Trophoblast cell (in vitro differentiated cells and primary cell): ENCODE measurements around the gene MGST3.
"Not testable (repeated sequence)": the region's sequence is repeated elsewhere in the genome, so short reads cannot be mapped to it uniquely, and the experiment has no call there.

Experiments used
- DNase-seq, 2 donors: peaks; one replicate each; pipeline ENCODE4 v3.0.0-alpha.2; 2016
- H2AFZ ChIP-seq: 2 replicates; pipeline ENCODE4 v1.6.1; 2013; ENCODE audit warnings: low read length, moderate library complexity, mild to moderate bottlenecking; ENCODE audit not compliant: insufficient read depth, poor library complexity
- H2AK5ac ChIP-seq: 2 replicates; pipeline ENCODE4 v1.6.1; 2013; ENCODE audit warnings: mild to moderate bottlenecking, low read length
- H2BK120ac ChIP-seq: 2 replicates; pipeline ENCODE4 v1.6.1; 2013; ENCODE audit warnings: low read length, mild to moderate bottlenecking, moderate library complexity; ENCODE audit not compliant: insufficient read depth, poor library complexity
- H2BK12ac ChIP-seq: 2 replicates; pipeline ENCODE4 v1.6.1; 2013; ENCODE audit warnings: mild to moderate bottlenecking, low read length, moderate library complexity
- H2BK5ac ChIP-seq: 2 replicates; pipeline ENCODE4 v1.6.1; 2013; ENCODE audit warnings: low read length, low read depth, moderate library complexity, mild to moderate bottlenecking; ENCODE audit not compliant: poor library complexity
- H3K14ac ChIP-seq: 2 replicates; pipeline ENCODE4 v1.6.1; 2013; ENCODE audit warnings: mild to moderate bottlenecking, low read length
- H3K18ac ChIP-seq: 2 replicates; pipeline ENCODE4 v1.6.1; 2013; ENCODE audit warnings: mild to moderate bottlenecking, low read length
- H3K23ac ChIP-seq: 2 replicates; pipeline ENCODE4 v1.6.1; 2013; ENCODE audit warnings: low read length
- H3K27ac ChIP-seq: 2 replicates; pipeline ENCODE4 v1.5.1; 2013; ENCODE audit warnings: low read depth, mild to moderate bottlenecking, inconsistent platforms, low read length, moderate library complexity
- H3K27me3 ChIP-seq: 2 replicates; pipeline ENCODE4 v1.6.1; 2013; ENCODE audit warnings: inconsistent platforms, mild to moderate bottlenecking, low read length, moderate library complexity; ENCODE audit not compliant: insufficient read depth
- H3K36me3 ChIP-seq, 2 experiments: 1 replicate in 1 of 2; 2 replicates in 1 of 2; pipeline ENCODE4 v1.6.1; 2013; ENCODE audit warnings: low read length in 2 of 2, mild to moderate bottlenecking in 2 of 2, moderate library complexity in 1 of 2; ENCODE audit not compliant: insufficient read depth in 2 of 2, control insufficient read depth in 1 of 2
- H3K4ac ChIP-seq: 2 replicates; pipeline ENCODE4 v1.6.1; 2013; ENCODE audit warnings: low read depth, mild to moderate bottlenecking, low read length, moderate library complexity
- H3K4me1 ChIP-seq, 2 experiments: 1 replicate in 1 of 2; 2 replicates in 1 of 2; pipeline ENCODE4 v1.6.1; 2013; ENCODE audit warnings: low read length in 2 of 2, mild to moderate bottlenecking in 2 of 2, moderate library complexity in 1 of 2; ENCODE audit not compliant: insufficient read depth in 2 of 2, control insufficient read depth in 1 of 2
- H3K4me2 ChIP-seq: 2 replicates; pipeline ENCODE4 v1.6.1; 2013; ENCODE audit warnings: inconsistent platforms, mild to moderate bottlenecking, low read length, moderate library complexity
- H3K4me3 ChIP-seq: 2 replicates; pipeline ENCODE4 v1.5.1; 2013; ENCODE audit warnings: mild to moderate bottlenecking, low read depth, low read length, inconsistent platforms
- H3K79me1 ChIP-seq: one replicate; pipeline ENCODE4 v1.6.1; 2013; ENCODE audit warnings: low read length
- H3K79me2 ChIP-seq: 2 replicates; pipeline ENCODE4 v1.6.1; 2013; ENCODE audit warnings: low read length, mild to moderate bottlenecking; ENCODE audit not compliant: control insufficient read depth, insufficient read depth, poor library complexity
- H3K9ac ChIP-seq: 2 replicates; pipeline ENCODE4 v1.6.1; 2013; ENCODE audit warnings: mild to moderate bottlenecking, low read length
- H3K9me3 ChIP-seq: 2 replicates; pipeline ENCODE4 v1.6.1; 2013; ENCODE audit warnings: low read depth, mild to moderate bottlenecking, control low read depth, inconsistent platforms, low read length; ENCODE audit not compliant: insufficient read depth
- H4K12ac ChIP-seq: 2 replicates; pipeline ENCODE4 v1.6.1; 2013; ENCODE audit warnings: low read depth, mild to moderate bottlenecking, low read length, moderate library complexity
- H4K8ac ChIP-seq: 2 replicates; pipeline ENCODE4 v1.6.1; 2013; ENCODE audit warnings: low read depth, mild to moderate bottlenecking, low read length, moderate library complexity
- H4K91ac ChIP-seq: one replicate; pipeline ENCODE4 v1.6.1; 2013; ENCODE audit warnings: low read depth, mild to moderate bottlenecking, low read length, moderate library complexity
- WGBS: extraction: QIAGEN DNeasy Blood & Tissue Kit; methylation state at CpG from one replicate; pipeline ENCODE4 v1.1.7; 2013; ENCODE audit warnings: missing lambda C conversion rate; ENCODE audit not compliant: insufficient read length, insufficient coverage; ENCODE audit errors: extremely low coverage; 5-methylcytosine and 5-hydroxymethylcytosine counted together

The MGST3 gene

GRCh38 chr1:165678509-165678908 lies 47.5 kb downstream of the MGST3 start:
- Histone ChIP-seq H2AFZ (no peak overlapping the region), H3K4me3 (no peak overlapping the region), H3K27me3 (no peaks in the 10 kb centered on the region), H2BK5ac (no peak overlapping the region), H3K9me3 (peaks cover 2% of the 10 kb centered on the region), H3K4me1 (no peaks in the 10 kb centered on the region), H3K18ac (no peak overlapping the region), H3K9ac (no peak overlapping the region), H2BK120ac (no peak overlapping the region), H4K12ac (no peak overlapping the region), H3K23ac (no peak overlapping the region), H3K27ac (no peak overlapping the region), H3K36me3 (peaks cover 13 to 14% of the 10 kb centered on the region in 2 experiments), H3K4me2 (no peak overlapping the region), H2AK5ac (no peak overlapping the region), H2BK12ac (no peak overlapping the region), H4K8ac (no peak overlapping the region), H3K14ac (no peak overlapping the region), H3K79me2 (no peaks in the 10 kb centered on the region), H3K79me1 (no peaks in the 10 kb centered on the region), H4K91ac (no peak overlapping the region), H3K4ac (no peak overlapping the region)
- DNase-seq, result no peak
- no CpG with 5 or more reads among the region's 2 CpGs for WGBS

- WGBS, result no CpG with 5 or more reads among the region's 1 CpG
- Histone ChIP-seq H3K4me2 (no peak overlapping the region), H3K36me3 (peaks cover 13 to 14% of the 10 kb centered on the region in 2 experiments), H3K14ac (no peak overlapping the region), H3K4me1 (no peaks in the 10 kb centered on the region), H2AFZ (no peak overlapping the region), H2AK5ac (no peak overlapping the region), H3K27ac (no peak overlapping the region), H3K79me1 (no peaks in the 10 kb centered on the region), H3K27me3 (no peaks in the 10 kb centered on the region), H4K8ac (no peak overlapping the region), H3K4me3 (no peak overlapping the region), H3K4ac (no peak overlapping the region), H3K18ac (no peak overlapping the region), H2BK12ac (no peak overlapping the region), H4K91ac (no peak overlapping the region), H3K9ac (no peak overlapping the region), H3K79me2 (no peaks in the 10 kb centered on the region), H2BK120ac (no peak overlapping the region), H2BK5ac (no peak overlapping the region), H3K9me3 (peaks cover 2% of the 10 kb centered on the region), H4K12ac (no peak overlapping the region), H3K23ac (no peak overlapping the region)
- no peak for DNase-seq
Measured at GRCh38 chr1:165679282-165680036, 48.4 kb downstream of the MGST3 start.

- Histone ChIP-seq H3K23ac (no peak overlapping the region), H2BK12ac (no peak overlapping the region), H4K8ac (no peak overlapping the region), H2BK5ac (no peak overlapping the region), H3K9ac (no peak overlapping the region), H3K79me2 (no peaks in the 10 kb centered on the region), H2AFZ (no peak overlapping the region), H4K91ac (no peak overlapping the region), H2BK120ac (no peak overlapping the region), H3K9me3 (peaks cover 2% of the 10 kb centered on the region), H3K18ac (no peak overlapping the region), H2AK5ac (no peak overlapping the region), H3K36me3 (peaks cover 13 to 14% of the 10 kb centered on the region in 2 experiments), H3K79me1 (no peaks in the 10 kb centered on the region), H3K14ac (no peak overlapping the region), H3K4me2 (no peak overlapping the region), H4K12ac (no peak overlapping the region), H3K27ac (no peak overlapping the region), H3K4me1 (no peaks in the 10 kb centered on the region), H3K4me3 (no peak overlapping the region), H3K4ac (no peak overlapping the region), H3K27me3 (no peaks in the 10 kb centered on the region)
- no peak for DNase-seq
- WGBS, result no CpG with 5 or more reads among the region's 2 CpGs
Measured at GRCh38 chr1:165680303-165680702, 49.3 kb downstream of the MGST3 start.

- H4K8ac ChIP-seq, H3K27me3 ChIP-seq, H4K12ac ChIP-seq, H3K14ac ChIP-seq, H3K27ac ChIP-seq, H2BK120ac ChIP-seq, H2BK12ac ChIP-seq, H3K9me3 ChIP-seq, H3K4me1 ChIP-seq, H3K4me2 ChIP-seq, DNase-seq, H3K79me2 ChIP-seq, H2AFZ ChIP-seq, H3K23ac ChIP-seq, H3K4ac ChIP-seq, H4K91ac ChIP-seq, H3K79me1 ChIP-seq, H3K18ac ChIP-seq, H3K9ac ChIP-seq, H3K4me3 ChIP-seq, H2AK5ac ChIP-seq, H2BK5ac ChIP-seq: not testable (repeated sequence)
- H3K36me3 ChIP-seq, result peaks cover 13 to 14% of the 10 kb centered on the region in 2 experiments
- no CpG with 5 or more reads among the region's 4 CpGs for WGBS
Measured at GRCh38 chr1:165680773-165681172, 49.7 kb downstream of the MGST3 start.
